Thyroid gland (tissue), 4 donors: ENCODE data around the gene CAPN10. TPM values are rescaled to one million over a fixed set of nuclear protein-coding genes. Genes with fewer than 3 reads are reported as not detected.

Source experiments
- DNase-seq, 2 donors: peaks; one replicate each; pipeline ENCODE4 v3.0.0-alpha.2; 2019
- H3K27ac ChIP-seq, 3 donors: fragments of 200-600 bp; sonication (generic); 1 replicate in 2 of 3; 2 replicates in 1 of 3; pipeline ENCODE4 v1.5.1; 2016 to 2019; ENCODE audit warnings: mild to moderate bottlenecking in 1 of 3, moderate library complexity in 1 of 3
- H3K27me3 ChIP-seq: fragments of 200-600 bp; sonication (generic); one replicate; pipeline ENCODE4 v1.5.1; 2019
- H3K36me3 ChIP-seq, 2 donors: fragments of 200-600 bp; sonication (generic); one replicate each; pipeline ENCODE4 v1.5.1; 2016 to 2019
- H3K4me1 ChIP-seq, 2 donors: fragments of 200-600 bp; sonication (generic); one replicate each; pipeline ENCODE4 v1.5.1; 2017 to 2019
- H3K4me3 ChIP-seq, 3 donors: fragments of 200-600 bp; sonication (generic); replicated peaks in 1 of 3; 1 replicate in 2 of 3; 2 replicates in 1 of 3; pipeline ENCODE4 v1.5.1; 2016; ENCODE audit warnings: mild to moderate bottlenecking in 1 of 3
- H3K9me3 ChIP-seq: fragments of 200-600 bp; sonication (generic); one replicate; pipeline ENCODE4 v1.5.1; 2017
- CTCF ChIP-seq, 6 experiments: fragments of 200-600 bp in 3 of 6; fragments of 450-650 bp in 3 of 6; sonication (generic) in 3 of 6; IDR thresholded peaks; one replicate each; pipeline ENCODE4 v1.5.1; 2016 to 2019; ENCODE audit warnings: antibody characterized with exemption in 6 of 6, mild to moderate bottlenecking in 2 of 6, inconsistent platforms in 1 of 6, moderate library complexity in 1 of 6
- POLR2A ChIP-seq, 2 donors: fragments of 450-650 bp; IDR thresholded peaks; one replicate each; pipeline ENCODE4 v1.6.1; 2017; ENCODE audit warnings: antibody characterized with exemption in 2 of 2, mild to moderate bottlenecking in 2 of 2, moderate library complexity in 1 of 2
- WGBS, 2 donors: methylation state at CpG; one replicate each; pipeline ENCODE4 v1.1.5; 2017; 5-methylcytosine and 5-hydroxymethylcytosine counted together
- intact Hi-C: fragments of 100-400 bp; cut with DNase I; formaldehyde crosslinking; loops from one replicate; pipeline ENCODE4 v1.15.1; 2023
- total RNA-seq, 4 donors: library from RNA; depleted of rRNA; stranded (reverse); fragments of >200 nt; gene quantifications; one replicate each; pipeline ENCODE4 v1.2.3, GENCODE V29; 2016

Gene CAPN10
- total RNA-seq, 4 donors from 2014 or later: 19.3 to 25.3 (median 21.7) TPM

- H3K36me3 ChIP-seq: no peaks in the 10 kb centered on the region
- H3K27me3 ChIP-seq: no peaks in the 10 kb centered on the region
- DNase-seq: no peak
- no peaks in the 10 kb centered on the region for H3K9me3 ChIP-seq
- no peak overlapping the region for H3K4me3 ChIP-seq
- intact Hi-C loops: no loop called here
- TF ChIP-seq POLR2A (IDR thresholded peaks at IDR 0.05): no peak
- TF ChIP-seq CTCF (IDR thresholded peaks at IDR 0.05): no peak
- no peak overlapping the region for H3K27ac ChIP-seq
- no peaks in the 10 kb centered on the region for H3K4me1 ChIP-seq
- 70 to 73% methylated on average over 18 of the region's 18 CpGs for WGBS, 2 donors
Measured at GRCh38 chr2:240638512-240639160, 52.1 kb downstream of the CAPN10 start.

GRCh38 chr2:240639566-240639965, 53.0 kb downstream of the CAPN10 start:
- Histone ChIP-seq H3K9me3 (no peaks in the 10 kb centered on the region), H3K4me3 (no peak overlapping the region), H3K27ac (no peak overlapping the region), H3K4me1 (no peaks in the 10 kb centered on the region), H3K27me3 (no peaks in the 10 kb centered on the region), H3K36me3 (no peaks in the 10 kb centered on the region)
- WGBS, 2 donors: 88% methylated on average over 18 of the region's 18 CpGs
- intact Hi-C loops: no loop called here
- TF ChIP-seq CTCF (IDR thresholded peaks at IDR 0.05) (no peak), POLR2A (IDR thresholded peaks at IDR 0.05) (no peak)
- no peak for DNase-seq

DNA sequence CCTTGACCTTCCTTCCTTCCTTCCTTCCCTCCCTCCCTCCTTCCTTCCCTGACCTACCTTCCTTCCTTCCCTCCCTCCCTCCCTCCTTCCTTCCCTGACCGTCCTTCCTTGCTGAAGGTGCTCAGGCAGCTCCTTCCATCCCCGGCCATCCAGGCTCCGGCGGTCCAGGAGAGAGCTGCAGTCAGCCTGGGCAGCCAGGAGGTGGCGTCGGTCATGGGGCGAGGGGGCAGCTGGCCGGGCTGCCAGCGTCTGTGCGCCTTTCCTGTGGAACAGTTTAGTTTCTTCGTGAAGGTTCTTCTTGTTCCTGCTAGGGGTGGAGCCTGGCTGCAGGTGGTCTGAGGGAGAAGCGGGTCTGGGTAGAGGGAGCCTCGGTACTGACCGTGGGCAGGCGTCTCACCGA, 54.4 kb downstream of the CAPN10 start:
- no peaks in the 10 kb centered on the region for H3K36me3 ChIP-seq
- H3K9me3 ChIP-seq: no peaks in the 10 kb centered on the region
- WGBS, 2 donors: 15 to 20% methylated on average over 1 to 14 of the region's 16 CpGs
- peak; percentile 22 to 29 for DNase-seq
- no peak overlapping the region for H3K4me3 ChIP-seq
- H3K4me1 ChIP-seq: no peaks in the 10 kb centered on the region
- no peaks in the 10 kb centered on the region for H3K27me3 ChIP-seq
- H3K27ac ChIP-seq: no peak overlapping the region
- TF ChIP-seq POLR2A (IDR thresholded peaks at IDR 0.05): no peak
- peak in 3 of 6 experiments; percentile 13 to 32 (median 19) for TF ChIP-seq CTCF (IDR thresholded peaks at IDR 0.05)
- intact Hi-C loops: no loop called here

DNA sequence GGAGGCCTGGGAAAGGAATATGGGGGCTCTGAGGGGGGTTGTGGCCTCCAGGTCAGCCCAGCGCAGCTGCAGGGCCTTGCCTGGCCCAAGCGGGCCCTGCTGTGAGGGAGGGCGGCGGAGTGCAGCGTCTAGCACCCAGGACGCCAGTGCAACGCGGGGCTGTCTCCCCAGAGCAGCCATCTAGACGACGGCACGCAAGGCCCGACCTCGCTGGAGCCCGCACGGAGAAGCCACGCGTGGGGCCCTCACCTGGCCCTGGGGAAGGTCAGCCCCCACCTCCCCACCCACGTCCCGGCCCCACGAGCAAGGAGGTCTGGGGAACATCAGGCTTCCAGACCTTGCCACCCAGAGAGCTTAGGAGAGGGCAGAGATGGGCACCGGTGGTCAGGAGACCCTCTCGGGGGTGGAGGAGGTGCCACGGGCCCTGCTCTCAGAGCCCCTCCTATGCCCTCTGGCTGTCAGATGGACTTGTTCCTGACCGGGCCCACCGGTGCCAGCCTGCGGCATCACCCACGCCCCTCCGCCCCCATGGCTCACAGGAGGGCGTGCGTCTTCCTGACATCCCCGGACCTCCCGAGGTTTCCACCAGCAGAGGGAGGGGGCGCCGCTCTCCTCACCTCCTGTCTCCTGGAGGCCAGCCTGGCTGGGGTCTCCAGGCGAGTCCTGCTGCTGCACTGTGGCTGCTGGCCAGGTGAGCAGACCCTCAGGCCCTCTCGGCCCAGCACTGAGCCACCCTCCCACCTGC, 55.7 kb downstream of the CAPN10 start:
- no peak for DNase-seq
- no peak overlapping the region for H3K27ac ChIP-seq
- H3K27me3 ChIP-seq: no peaks in the 10 kb centered on the region
- 80 to 81% methylated on average over 8 to 17 of the region's 36 CpGs for WGBS, 2 donors
- H3K4me3 ChIP-seq: no peak overlapping the region
- H3K9me3 ChIP-seq: no peaks in the 10 kb centered on the region
- H3K36me3 ChIP-seq: no peaks in the 10 kb centered on the region
- no peak for TF ChIP-seq CTCF (IDR thresholded peaks at IDR 0.05)
- no peak for TF ChIP-seq POLR2A (IDR thresholded peaks at IDR 0.05)
- intact Hi-C loops: no loop called here
- H3K4me1 ChIP-seq: no peaks in the 10 kb centered on the region

GRCh38 chr2:240642806-240643092, 56.2 kb downstream of the CAPN10 start:
- DNase-seq: no peak
- Histone ChIP-seq H3K27ac (no peak overlapping the region), H3K27me3 (no peaks in the 10 kb centered on the region), H3K36me3 (no peaks in the 10 kb centered on the region), H3K9me3 (no peaks in the 10 kb centered on the region), H3K4me1 (no peaks in the 10 kb centered on the region), H3K4me3 (no peak overlapping the region)
- WGBS, 2 donors: 100% methylated on average over 2 to 3 of the region's 11 CpGs
- TF ChIP-seq CTCF (IDR thresholded peaks at IDR 0.05) (no peak), POLR2A (IDR thresholded peaks at IDR 0.05) (no peak)
- intact Hi-C loops: no loop called here
